ENCODE measurements around the gene GOLT1B. TPM values are rescaled to one million over a fixed set of nuclear protein-coding genes. Genes with fewer than 3 reads are reported as not detected.

GOLT1B gene
- total RNA-seq, 1 experiment from 2014 or later = 69.1 TPM

DNA sequence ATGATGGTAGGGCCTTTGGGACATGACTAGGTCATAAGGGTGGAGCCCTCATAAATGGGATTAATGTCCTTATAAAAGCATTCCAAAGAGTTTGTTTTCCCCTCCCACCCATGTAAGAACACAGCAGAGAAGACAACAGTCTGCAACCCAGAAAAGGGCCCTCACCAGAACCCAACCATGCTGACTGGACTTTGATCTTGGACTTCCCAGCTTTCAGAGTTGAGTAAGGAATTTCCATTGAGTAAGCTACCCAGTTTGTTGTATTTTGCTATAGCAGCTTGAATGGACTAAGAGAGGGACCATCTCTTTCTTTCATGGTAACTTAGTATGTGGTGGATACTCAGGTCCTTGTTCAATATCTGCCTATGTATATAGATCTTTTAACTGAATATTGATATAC, 21.6 kb downstream of the GOLT1B start:
- peak; percentile 37 for DNase-seq (ENCODE audit: low spot score)

DNA sequence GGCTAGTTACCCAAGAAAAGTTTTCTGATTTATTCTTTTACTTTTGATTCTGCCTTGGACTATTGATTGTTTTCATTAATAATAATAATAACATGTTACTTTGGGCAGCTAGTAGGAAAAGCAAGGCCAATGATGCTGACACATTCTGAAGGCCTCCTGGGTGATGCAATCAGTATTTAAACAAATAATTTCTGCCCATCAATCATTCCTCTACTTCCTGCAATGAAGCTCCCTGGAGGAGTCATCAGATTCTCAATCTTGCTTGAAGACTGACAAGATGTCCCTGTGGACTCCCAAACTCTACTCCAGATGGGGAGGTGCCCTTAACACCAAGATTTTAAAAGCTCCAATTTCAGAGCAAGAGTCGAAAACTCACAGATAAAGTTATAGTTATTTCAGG, 24.5 kb downstream of the GOLT1B start, which contains the start of gene SPX:
Gene SPX, plus strand, starts transcription at position 244 of the 400 bp plus-strand sequence. CDS start 177 bp downstream, outside the sequence.
- DNase-seq (ENCODE audit: low spot score) = no peak

DNA sequence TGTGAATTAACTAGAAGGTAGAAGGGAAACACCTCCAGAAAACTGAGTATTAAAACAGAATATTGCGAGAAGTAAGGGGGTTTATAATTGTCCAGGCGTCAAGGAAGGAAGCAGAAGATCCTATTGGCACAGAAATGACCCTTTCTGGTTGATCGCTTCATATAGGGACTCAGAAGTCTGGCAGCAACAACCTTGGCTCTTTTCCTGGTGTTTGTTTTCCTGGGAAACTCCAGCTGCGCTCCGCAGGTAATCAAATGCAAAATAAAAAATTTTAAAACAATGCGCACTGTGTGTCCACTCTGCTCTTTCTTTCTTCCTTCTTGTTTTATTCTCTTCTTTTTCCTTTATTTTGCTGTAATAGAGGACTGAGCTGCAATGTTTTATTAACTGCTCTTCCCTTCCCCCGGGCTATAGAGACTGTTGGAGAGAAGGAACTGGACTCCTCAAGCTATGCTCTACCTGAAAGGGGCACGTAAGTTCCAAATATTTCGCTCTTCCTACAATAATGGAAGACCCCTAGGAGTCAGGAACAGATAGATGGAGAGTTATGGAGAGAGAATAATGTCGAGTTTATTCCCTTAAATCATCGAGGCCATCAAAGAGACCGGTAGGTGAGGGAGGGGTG, 25.2 kb downstream of the GOLT1B start:
- no peak for DNase-seq (ENCODE audit: low spot score)

DNA sequence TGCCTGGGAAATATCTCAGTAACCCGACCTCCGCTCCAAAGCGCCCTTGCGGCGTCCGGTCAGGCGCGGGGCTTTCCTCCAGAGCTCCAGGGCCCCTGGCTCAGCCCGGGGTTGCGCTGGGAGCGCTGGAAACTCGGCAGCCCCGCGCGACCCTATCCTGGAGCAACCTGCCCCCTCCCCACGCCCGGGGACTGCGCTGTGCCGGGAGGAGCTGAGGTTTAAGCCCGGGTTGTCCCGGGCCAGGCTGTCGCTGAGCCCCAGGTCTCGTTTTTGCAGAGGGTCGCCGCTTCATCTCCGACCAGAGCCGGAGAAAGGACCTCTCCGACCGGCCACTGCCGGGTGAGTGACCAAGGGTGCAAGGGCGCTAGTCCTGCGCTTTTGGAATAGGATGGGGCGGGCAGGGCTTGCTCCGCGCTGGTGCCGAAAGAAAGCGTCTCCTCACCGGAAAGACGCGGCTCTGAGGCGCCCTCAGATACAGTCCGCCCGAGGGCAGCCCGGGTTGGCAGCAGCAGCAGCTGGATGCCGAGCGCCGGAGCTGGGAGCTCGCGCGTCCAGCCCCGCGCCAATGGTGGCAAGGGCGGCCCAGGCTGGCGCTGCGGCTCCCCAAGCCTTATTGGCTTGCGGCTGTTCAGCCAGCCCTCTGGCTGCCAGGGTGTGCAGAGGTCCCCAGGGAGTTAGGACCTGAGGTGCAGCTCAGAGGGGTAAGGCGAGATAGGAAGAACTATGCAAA, 26.0 kb downstream of the GOLT1B start:
- DNase-seq (ENCODE audit: low spot score) = no peak

DNA sequence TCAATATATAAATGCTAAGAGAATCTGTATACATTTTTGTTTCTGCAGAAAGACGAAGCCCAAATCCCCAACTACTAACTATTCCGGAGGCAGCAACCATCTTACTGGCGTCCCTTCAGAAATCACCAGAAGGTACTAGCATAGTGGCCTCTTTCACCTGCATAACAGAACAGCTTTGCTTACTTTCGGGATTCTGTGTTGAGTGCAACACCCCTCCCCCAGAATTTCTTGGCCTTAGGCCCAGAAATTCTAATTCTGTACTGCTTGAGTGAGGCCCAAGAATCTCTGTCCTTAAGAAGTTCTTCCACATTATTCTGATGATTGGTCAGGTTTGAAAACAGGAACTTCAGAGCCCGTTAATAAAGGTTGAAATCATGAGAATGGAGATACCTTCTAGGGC, 27.4 kb downstream of the GOLT1B start:
- DNase-seq (ENCODE audit: low spot score) = no peak

DNA sequence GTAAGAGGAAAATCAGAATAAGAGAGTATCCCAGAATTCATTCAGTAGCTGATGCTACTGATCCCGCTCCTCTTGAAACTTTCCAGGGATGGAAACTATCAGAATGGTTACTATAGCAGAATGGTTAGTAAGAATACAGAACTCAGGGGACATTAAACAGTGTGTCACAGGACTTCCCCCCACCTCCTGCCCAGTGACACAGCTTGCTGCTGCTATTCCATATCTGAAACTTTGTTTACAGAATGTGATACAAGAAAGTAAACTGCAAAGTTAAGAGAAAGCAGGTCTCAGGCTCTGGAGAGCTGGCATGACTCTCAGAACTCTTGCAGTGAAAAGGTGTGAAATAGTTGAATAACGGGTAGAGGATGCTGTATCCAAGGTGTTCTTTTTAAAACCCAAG, 27.9 kb downstream of the GOLT1B start:
- no peak for DNase-seq (ENCODE audit: low spot score)

DNA sequence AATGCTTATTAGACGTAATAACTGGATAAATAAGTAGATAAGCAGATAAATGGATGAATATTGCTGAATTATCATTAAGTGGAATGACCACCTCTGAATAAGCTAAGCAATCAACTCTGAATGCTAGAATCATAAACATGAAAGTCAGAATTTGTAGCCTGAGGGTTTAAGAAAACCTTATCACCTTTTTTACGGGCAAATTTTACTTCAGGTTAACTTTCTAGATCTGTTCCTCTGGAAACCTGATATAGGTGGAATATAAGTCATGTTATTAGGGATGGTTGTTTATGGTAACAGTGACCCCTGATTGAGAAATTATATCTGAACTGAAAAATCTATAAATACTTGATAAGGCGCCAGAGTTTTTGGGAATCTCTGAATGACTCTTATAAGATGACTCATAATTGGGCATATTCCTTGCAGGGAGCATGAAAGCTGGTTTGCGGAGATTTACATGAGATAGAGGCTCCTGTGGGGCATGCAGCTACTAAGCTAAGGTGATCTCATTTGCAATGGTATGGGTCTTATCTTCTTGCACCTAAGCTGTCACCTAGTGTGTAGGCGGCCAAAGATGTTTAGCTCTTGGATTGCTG, 36.6 kb downstream of the GOLT1B start:
- no peak for DNase-seq (ENCODE audit: low spot score)

DNA sequence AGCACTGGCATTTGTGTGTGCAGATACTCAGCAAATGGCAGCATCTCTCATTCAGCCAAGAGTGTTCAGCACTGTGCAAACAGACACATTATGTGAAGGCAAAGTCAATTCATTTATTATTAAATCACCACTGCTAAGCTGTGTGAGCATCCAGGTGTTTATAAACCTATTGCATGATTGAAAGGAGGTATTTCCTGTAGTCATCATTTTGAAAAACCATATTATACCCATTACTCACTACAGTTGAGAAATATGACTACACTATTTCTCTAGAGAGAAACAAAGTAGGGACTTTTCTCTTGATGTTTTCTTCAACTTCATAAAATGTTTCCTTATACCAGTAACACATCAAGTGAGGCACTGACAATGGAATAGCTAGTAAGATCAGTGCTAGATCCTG, 38.2 kb downstream of the GOLT1B start:
- no peak for DNase-seq (ENCODE audit: low spot score)

DNA sequence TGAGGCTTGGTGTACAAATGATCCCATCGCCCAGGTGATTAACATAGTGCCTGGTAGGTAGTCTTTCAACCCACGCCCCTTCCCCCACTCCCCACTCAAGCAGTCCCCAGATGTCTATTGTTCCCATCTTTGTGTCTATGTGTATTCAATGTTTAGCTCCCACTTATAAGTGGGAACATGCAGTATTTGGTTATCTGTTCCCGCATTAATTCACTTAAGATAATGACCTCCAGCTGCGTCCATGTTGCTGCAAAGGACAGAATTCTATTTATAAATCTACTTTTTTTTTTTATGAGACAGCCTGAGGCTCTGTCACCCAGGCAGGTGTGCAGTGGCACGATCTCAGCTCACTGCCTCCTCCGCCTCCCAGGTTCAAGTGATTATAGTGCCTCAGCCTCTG, 40.2 kb downstream of the GOLT1B start:
- no peak for DNase-seq (ENCODE audit: low spot score)

DNA sequence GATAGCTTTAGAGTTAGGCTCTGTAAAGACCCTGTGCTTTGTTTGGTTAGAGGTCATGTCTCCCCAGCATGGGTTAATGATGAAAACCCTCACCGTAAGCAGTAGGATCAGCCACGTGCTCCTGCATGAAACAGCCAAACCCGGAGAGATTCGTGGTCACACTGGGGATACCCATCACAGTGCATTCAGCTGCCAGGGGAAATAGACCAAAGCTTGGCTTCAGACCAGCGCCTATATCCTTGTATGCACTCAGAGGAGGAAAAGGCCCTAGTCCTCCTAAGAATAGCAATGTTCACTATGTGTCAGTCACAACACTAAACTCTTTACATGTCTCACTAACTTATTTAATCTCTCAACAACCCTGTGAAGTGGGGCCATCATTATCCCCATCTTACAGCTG, 40.8 kb downstream of the GOLT1B start:
- no peak for DNase-seq (ENCODE audit: low spot score)

DNA sequence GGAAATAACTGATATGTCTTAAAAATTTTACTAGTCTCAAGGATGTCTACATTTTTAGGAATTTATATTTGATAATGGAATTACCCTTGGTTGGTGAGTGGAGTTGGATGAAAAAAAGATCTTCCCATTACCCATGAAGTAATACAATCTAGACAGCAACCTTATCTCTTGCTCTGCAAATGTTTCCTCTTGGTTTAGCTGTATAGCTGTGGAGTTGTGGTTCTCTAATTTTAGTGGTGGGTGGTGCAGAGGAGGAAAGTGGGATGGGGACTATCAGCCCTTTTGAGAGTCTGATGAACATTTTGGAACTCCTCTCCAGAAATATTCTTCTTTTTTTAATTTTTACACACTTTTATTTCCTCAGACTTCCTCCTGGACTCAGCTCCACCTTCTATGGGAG, 41.6 kb downstream of the GOLT1B start:
- no peak for DNase-seq (ENCODE audit: low spot score)

DNA sequence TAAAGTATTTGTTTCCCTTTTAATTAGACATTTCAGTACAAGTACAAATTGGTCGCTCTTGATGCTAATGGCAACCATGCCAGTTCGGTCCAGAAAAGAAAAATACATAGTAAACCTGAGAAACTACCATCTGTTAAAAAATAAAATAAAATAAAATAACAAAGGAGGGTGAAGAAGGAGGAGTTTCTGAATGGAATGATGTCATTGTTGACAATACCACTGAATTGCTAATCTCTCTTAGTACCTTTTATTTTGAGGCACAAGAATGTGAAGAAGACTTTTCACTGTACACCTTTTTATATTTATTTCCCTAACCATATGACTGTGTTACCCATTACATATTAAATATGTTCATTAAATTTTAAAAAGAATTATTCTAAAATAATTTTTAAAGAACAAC, 44.0 kb downstream of the GOLT1B start:
- no peak for DNase-seq (ENCODE audit: low spot score)

DNA sequence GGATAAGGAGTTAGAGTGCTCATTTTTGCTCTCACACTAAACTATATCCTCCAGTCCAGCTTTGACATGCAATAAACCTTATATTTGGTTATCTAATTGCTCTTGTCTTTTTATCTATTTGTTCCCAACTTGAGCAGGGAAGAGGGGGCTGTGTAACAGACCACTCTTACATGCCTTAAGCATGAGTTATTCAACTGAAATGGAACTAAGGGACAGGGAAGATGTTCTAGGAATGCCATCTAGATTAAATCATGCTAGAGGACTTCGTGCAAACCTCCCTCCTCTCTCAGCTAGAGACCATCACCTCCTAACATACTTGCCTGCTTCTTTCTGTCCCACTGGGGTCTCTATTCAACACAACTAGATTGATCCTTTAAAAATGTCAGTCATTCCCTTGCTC, 45.1 kb downstream of the GOLT1B start:
- no peak for DNase-seq (ENCODE audit: low spot score)

DNA sequence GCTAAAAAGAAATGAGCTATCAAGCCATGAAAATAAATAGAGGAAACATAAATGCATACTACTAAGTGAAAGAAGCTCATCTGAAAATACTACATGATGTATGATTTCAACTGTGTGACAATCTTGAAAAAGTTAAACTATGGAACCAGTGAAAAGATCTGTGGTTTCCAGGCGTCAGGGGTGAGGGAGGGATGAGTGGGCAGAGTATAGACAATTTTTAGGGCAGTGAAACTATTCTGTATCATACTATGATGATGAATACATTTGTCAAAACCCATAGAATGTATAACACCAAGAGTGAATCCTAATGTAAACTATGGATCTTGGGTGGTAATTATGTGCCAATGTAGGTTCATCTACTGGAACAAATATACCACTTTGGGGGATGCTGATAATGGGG, 45.8 kb downstream of the GOLT1B start:
- DNase-seq (ENCODE audit: low spot score) = no peak

DNA sequence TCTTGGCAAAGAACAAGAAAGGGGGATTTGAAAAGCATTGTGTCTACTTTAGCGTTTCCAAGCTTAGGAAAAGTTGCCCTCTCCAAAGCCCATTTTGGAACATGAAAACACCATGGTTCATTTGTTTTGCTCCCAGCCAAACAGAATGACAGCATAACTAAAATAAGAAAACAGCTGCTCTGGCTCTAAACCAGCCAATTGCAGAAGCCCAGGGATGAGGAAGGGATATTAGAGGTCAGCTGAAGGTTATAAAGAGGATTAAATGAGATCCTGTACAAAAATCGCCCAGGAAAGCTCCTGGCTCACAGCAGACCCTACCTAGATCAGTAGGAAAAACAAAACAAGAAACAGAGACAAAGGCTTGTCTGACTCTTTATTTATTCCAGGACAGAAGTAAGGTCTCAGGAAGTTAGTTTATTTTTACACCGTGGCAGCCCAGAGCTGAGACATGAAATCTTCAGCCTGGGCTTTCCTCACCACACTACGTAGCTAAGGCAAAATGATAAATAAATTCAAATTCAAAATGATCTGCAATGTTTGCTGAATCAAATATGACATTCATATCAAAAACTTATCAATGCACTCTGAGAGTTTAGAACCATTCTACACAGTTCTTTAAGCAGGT, 50.4 kb downstream of the GOLT1B start:
- no peak for DNase-seq (ENCODE audit: low spot score)

DNA sequence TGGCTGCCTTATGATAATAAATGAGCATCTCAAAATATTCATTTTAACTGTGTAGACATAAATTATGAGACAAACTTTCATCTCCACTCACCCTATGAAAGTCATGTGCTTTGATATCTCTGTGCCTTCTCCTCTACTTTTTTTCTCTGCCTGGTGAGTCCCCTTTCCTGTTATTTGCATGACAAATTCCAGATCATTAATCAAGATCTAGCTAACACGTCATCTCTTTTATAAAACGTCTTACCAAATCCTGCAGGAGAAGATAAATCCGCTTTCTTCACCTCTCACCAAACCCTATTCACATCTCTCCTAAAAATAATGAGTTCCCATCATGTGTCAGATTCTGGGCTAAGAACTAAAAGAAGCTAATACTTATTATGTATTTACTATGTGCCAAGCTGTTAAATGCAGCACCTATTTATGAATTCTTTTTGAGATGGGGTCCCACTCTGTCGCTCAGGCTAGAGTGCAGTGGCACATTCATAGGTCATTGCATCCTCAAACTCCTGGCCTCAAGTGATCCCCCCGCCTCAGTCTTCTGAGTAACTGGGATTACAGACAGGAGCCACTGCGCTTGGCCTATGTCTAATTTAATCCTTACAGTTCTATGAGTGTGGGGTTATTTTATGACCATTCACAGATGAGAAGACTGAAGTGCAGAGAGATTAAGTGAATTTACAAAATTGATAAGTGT, 51.2 kb downstream of the GOLT1B start:
- no peak for DNase-seq (ENCODE audit: low spot score)

DNA sequence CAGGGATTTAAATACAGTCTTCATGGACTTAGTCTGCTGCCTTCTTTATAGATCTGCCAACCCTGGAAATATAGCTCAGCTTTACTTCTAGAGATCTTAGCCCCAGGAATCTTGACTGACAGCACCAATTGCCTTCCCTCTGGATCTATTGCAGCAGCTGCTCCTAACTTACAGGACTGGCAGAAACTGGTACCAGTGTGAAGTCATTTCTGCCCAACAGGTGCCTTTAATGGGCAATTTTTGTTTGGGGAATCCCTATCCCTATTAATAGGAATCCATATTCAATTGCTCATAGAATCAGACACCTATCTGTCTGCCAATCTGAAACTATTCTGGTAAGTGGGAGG, 51.7 kb downstream of the GOLT1B start:
- no peak for DNase-seq (ENCODE audit: low spot score)

DNA sequence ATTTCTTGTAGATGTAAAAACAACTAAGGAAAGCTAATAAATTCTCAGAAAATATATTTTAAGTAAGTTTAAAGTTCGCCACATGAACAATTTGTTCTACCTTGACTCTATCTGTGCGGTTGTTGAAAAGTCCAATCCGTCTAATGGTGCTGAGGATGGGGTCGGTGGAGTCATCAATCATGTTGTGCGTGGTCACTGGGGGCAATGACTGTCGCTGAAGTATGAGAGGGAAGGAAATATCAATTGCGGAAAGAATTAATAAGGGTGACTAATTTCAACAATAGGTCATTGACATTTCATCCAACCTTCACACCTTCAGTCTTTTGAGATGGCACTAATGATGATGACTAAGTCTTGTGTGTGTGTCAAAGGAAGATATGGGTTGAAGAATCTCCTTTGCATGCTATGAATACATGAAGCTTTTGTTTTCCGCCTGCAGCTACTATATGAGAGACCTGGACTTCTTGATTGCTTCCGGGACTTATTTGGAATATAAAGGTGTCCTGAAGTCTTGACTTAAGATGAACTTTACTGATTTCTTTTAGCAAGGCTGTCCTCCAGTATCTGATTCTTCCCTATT, 56.6 kb downstream of the GOLT1B start:
- DNase-seq (ENCODE audit: low spot score) = no peak

DNA sequence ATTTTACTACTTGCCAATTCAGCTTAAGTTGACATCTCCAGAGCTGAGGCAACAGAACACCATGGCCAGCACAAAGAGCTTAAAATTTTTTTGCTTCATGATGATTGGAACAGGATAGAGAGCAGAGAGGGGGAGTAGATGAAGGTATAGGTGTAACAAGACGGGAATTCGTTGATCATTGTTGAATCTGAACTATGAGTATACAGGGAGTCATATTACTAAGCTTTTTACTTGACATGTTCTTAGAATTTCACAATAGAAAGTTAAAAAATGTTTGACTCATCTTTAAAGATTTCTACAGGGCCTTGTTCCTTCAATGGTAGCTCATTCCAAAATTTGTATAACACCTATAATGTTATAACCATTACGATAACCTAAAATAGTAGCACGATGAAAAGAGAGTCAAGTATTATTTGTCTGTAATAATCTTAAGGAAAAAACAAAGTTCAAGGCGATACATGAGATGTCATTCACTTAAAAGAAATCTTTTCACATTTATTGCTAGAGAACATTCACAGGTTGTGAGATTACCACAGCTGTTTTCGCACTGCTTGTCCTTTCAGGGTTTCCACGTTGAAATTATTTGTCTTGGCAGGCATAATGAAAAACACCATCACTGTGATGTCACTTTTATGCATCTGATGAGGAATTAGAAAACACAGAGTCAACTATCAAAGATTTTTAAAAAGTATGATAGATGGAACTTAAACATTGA, 58.4 kb downstream of the GOLT1B start:
- no peak for DNase-seq (ENCODE audit: low spot score)

DNA sequence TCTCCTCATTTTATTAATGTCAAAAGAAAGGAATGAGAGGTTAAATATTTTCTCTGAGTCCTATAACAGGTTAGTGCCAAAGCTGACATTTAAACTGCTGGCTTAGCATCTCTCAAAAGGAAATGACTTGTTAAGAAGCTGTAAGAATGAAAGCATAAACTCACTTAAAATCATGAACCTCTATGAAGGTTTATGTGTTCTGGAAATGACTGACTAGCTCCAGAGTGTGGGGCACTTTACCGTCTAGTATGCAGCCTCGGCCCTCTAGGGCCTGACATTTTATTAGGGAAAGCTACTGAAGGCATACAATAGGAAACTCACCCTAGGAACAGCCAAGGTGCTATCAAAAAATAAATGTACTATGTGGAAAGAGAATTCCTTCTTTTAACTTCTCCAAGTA, 59.6 kb downstream of the GOLT1B start:
- DNase-seq (ENCODE audit: low spot score) = no peak

DNA sequence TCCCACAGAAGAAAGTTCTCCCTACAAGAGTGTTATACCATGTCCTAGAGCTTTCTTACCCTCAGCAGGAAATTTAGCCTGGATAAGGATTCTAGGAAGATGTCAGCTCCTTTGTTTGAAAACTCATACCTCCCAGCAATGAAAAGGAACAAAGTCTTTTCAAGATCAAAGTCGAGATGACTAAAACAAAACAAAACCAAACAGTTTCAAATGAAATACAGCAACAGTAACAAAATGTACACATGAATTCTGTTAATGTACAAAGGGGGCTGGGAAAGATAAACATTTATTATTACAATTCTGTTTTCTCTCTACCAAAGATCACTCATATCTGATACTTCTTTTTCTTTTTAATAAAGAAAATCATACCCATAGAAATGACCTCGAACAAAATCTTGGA, 61.3 kb downstream of the GOLT1B start:
- DNase-seq (ENCODE audit: low spot score) = no peak
